Measurements from ENCODE around the gene PTPRZ1. TPM values are rescaled to one million over a fixed set of nuclear protein-coding genes. Genes with fewer than 3 reads are reported as not detected.
A peak's percentile ranks its signal among the peaks of the same experiment; 100 is the strongest.

PTPRZ1 gene
- total RNA-seq (under 1 TPM in 2 of 5 donors, not detected in 3; 0.19 to 0.23 TPM), total RNA-seq (0 reads per million in 29 experiments)
- total RNA-seq (2013): 0.06 TPM

DNA sequence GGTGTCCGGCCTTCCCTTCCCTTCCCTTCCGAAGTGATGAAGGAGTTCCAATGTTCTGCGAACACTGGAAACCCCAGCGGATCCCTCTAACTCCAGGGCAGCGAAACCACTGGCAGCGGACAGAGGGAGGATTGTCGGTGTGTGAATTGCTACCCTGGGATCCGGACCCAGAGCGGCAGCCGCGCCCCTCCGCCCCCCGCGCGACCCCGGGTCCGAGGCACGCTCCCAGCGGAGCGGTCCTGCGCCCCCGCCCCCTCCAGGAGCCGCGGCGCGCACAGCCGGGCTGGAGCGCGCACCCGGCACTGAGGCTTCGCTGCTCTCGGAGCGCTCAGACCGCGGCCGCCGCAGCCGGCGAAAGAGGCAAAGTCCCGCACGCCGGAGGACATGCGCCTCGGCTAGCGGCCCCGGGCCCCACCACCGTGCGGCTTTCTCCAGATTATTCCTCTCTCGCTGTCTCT is at the start of gene PTPRZ1:
TSS of gene PTPRZ1 (plus strand) at position 331 of the 458 bp plus-strand sequence. CDS start 339 bp downstream, outside the sequence.
- H3K4me1 ChIP-seq (ENCODE audit: control insufficient read depth in 1 of 2, extremely low read depth in 1 of 2, insufficient read depth in 2 of 2, low read length in 2 of 2): peaks cover 0 to 4% of the 10 kb centered on the region in 2 experiments
- ChIA-PET POLR2A (no interaction called here), CTCF (no interaction called here)
- peak within 1 kb of the TSS in 1 of 2 donors; percentile 15 for H3K4me3 ChIP-seq (ENCODE audit: control insufficient read depth in 1 of 2, extremely low read depth in 1 of 2, low read length in 1 of 2)
- Mint-ChIP-seq H3K4me3 (peak within 1 kb of the TSS in 1 of 3 donors; percentile 47), H3K36me3 (peaks cover 3% of the 10 kb centered on the region), H3K27me3 (peaks cover 40 to 44% of the 10 kb centered on the region in 2 donors), H3K4me1 (peaks cover 5 to 8% (median 6%) of the 10 kb centered on the region in 3 donors), H3K9me3 (peaks cover 0 to 3% (median 0%) of the 10 kb centered on the region in 3 donors), H3K27ac (no peak within 1 kb of the TSS)
- H3K27ac ChIP-seq (ENCODE audit: low read length): no peak within 1 kb of the TSS
- no peak for ATAC-seq (replicated peaks in 1 of 4)
- H3K27me3 ChIP-seq (replicated peaks in 1 of 2; ENCODE audit: control insufficient read depth in 2 of 2, extremely low read depth in 1 of 2, insufficient read depth in 2 of 2, low read length in 1 of 2): peaks cover 12% of the 10 kb centered on the region in 2 experiments
- WGBS (ENCODE audit: insufficient coverage): 6% methylated on average over 48 of the region's 49 CpGs
- no peaks in the 10 kb centered on the region for H3K9me3 ChIP-seq
- no peaks in the 10 kb centered on the region for H3K36me3 ChIP-seq (ENCODE audit: control insufficient read depth in 2 of 2, extremely low read depth in 1 of 2, insufficient read depth in 1 of 2, low read length in 1 of 2)
- no peak for DNase-seq

DNA sequence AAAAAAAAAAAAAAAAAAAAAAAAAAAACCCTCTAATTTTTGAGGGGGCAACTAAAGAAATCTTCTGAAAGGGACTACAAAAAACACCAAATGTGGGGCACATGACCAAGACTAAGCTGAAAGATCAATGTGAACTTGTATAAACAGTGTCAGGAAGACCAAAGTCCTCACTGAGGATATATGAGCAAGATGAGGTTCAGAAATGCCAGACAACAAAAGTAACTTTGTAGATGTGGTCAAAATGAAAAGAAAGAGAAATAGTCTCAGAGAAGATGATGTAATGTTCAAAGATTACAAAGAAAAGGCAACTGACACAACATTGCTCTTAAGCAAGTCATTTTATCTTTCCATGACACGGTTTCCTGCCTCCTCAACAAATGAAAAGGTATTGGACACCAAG is 48.7 kb upstream of the PTPRZ1 start:
- ATAC-seq (replicated peaks in 1 of 4) (no peak), DNase-seq (no peak)
- Histone ChIP-seq H3K9me3 (no peaks in the 10 kb centered on the region), H3K27me3 (replicated peaks in 1 of 2; ENCODE audit: control insufficient read depth in 2 of 2, extremely low read depth in 1 of 2, insufficient read depth in 2 of 2, low read length in 1 of 2) (no peaks in the 10 kb centered on the region), H3K4me3 (ENCODE audit: control insufficient read depth in 1 of 2, extremely low read depth in 1 of 2, low read length in 1 of 2) (no peak overlapping the region), H3K36me3 (ENCODE audit: control insufficient read depth in 2 of 2, extremely low read depth in 1 of 2, insufficient read depth in 1 of 2, low read length in 1 of 2) (no peaks in the 10 kb centered on the region), H3K4me1 (ENCODE audit: control insufficient read depth in 1 of 2, extremely low read depth in 1 of 2, insufficient read depth in 2 of 2, low read length in 2 of 2) (no peaks in the 10 kb centered on the region), H3K27ac (ENCODE audit: low read length) (no peak overlapping the region)
- POLR2A ChIA-PET: no interaction called here
- Mint-ChIP-seq H3K27ac (no peak overlapping the region), H3K27me3 (no peaks in the 10 kb centered on the region), H3K4me1 (no peaks in the 10 kb centered on the region), H3K36me3 (no peaks in the 10 kb centered on the region), H3K9me3 (peaks cover 0 to 13% (median 5%) of the 10 kb centered on the region in 3 donors), H3K4me3 (no peak overlapping the region)
- WGBS (ENCODE audit: insufficient coverage): no CpG with 5 or more reads among the region's 1 CpG
- CTCF ChIA-PET: no interaction called here

DNA sequence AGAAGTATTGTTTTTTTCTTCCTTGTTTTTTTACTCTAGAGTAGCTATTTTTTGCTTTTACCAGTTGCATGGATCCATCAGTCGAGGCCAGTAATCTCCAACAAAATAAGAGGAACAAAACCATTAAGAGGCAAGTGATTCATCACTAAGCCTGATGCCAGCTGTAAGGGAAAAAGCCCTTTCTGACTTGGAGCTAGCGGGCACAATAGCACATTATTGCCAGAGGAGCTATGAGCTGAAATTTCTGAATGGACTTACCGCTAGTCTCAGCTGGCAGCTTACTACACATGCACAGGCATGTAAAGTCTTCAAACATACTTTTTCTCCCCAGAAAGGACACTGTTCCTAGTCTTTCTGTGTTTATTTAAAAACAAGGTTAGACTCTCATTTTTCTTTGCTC is 41.6 kb upstream of the PTPRZ1 start:
- CTCF ChIA-PET: interaction anchor here in 1 of 2 donors (0.7 kb wide), 1 partner anchor 11 kb away, joined by 4 read pairs; no protein-coding TSS in a partner anchor
- Histone ChIP-seq H3K27me3 (replicated peaks in 1 of 2; ENCODE audit: control insufficient read depth in 2 of 2, extremely low read depth in 1 of 2, insufficient read depth in 2 of 2, low read length in 1 of 2) (no peaks in the 10 kb centered on the region), H3K4me3 (ENCODE audit: control insufficient read depth in 1 of 2, extremely low read depth in 1 of 2, low read length in 1 of 2) (no peak overlapping the region), H3K36me3 (ENCODE audit: control insufficient read depth in 2 of 2, extremely low read depth in 1 of 2, insufficient read depth in 1 of 2, low read length in 1 of 2) (no peaks in the 10 kb centered on the region), H3K27ac (ENCODE audit: low read length) (no peak overlapping the region), H3K9me3 (no peaks in the 10 kb centered on the region), H3K4me1 (ENCODE audit: control insufficient read depth in 1 of 2, extremely low read depth in 1 of 2, insufficient read depth in 2 of 2, low read length in 2 of 2) (no peaks in the 10 kb centered on the region)
- no peaks in the 10 kb centered on the region for H3K4me1 Mint-ChIP-seq
- ATAC-seq (replicated peaks in 1 of 4): no peak
- no peak overlapping the region for H3K27ac Mint-ChIP-seq
- peaks cover 3 to 5% (median 5%) of the 10 kb centered on the region in 3 donors for H3K9me3 Mint-ChIP-seq
- POLR2A ChIA-PET: no interaction called here
- no peaks in the 10 kb centered on the region for H3K36me3 Mint-ChIP-seq
- no peaks in the 10 kb centered on the region for H3K27me3 Mint-ChIP-seq
- DNase-seq: no peak
- H3K4me3 Mint-ChIP-seq: no peak overlapping the region
- no CpG with 5 or more reads among the region's 3 CpGs for WGBS (ENCODE audit: insufficient coverage)

DNA sequence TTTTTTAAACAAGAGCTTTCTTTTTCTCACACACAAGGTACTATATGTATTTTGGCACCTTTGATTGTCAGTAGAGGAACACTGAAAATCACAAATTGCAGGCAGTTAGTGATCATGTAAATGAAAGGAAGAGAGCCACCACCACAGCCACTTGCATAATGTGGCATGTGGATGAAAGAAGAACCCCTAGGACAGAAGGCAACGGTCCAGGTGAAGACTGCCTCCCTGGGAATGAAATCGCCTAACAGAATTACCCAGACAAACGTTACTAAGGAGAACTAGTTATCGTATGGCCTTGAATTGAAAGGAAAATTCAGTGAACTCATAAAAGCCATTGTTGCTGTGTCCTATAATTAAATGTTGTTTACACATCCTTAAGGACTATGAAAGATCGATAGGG is 41.2 kb upstream of the PTPRZ1 start:
- no peak overlapping the region for H3K27ac ChIP-seq (ENCODE audit: low read length)

DNA sequence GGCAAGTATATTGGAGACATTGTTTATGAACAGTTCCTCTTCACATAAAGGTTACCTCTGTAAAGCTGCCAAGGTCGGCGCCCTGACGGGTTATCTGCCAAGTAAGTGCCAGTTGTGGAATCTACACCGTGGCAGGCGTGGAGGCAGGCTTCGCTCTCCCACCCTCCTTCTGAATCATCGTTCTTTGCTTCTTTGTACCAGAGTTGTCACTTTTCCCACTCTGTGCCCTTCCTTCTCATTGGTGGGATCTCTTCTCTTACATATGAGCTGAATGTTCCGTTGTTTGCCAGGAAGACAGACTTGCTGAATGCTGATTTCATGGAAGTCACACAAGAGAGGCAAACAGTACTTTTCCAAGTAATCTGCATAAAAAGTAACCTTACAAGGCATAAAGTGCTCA is 40.6 kb upstream of the PTPRZ1 start:
- DNase-seq: no peak
- no peaks in the 10 kb centered on the region for H3K9me3 ChIP-seq
- Mint-ChIP-seq H3K4me3 (no peak overlapping the region), H3K27me3 (no peaks in the 10 kb centered on the region), H3K4me1 (no peaks in the 10 kb centered on the region), H3K36me3 (no peaks in the 10 kb centered on the region), H3K27ac (no peak overlapping the region), H3K9me3 (peaks cover 3 to 5% (median 5%) of the 10 kb centered on the region in 3 donors)
- no peak for ATAC-seq (replicated peaks in 1 of 4)
- 75% methylated on average over 2 of the region's 8 CpGs for WGBS (ENCODE audit: insufficient coverage)
- no peak overlapping the region for H3K4me3 ChIP-seq (ENCODE audit: control insufficient read depth in 1 of 2, extremely low read depth in 1 of 2, low read length in 1 of 2)
- H3K36me3 ChIP-seq (ENCODE audit: control insufficient read depth in 2 of 2, extremely low read depth in 1 of 2, insufficient read depth in 1 of 2, low read length in 1 of 2): no peaks in the 10 kb centered on the region
- POLR2A ChIA-PET: no interaction called here
- no peak overlapping the region for H3K27ac ChIP-seq (ENCODE audit: low read length)
- no peaks in the 10 kb centered on the region for H3K27me3 ChIP-seq (replicated peaks in 1 of 2; ENCODE audit: control insufficient read depth in 2 of 2, extremely low read depth in 1 of 2, insufficient read depth in 2 of 2, low read length in 1 of 2)
- H3K4me1 ChIP-seq (ENCODE audit: control insufficient read depth in 1 of 2, extremely low read depth in 1 of 2, insufficient read depth in 2 of 2, low read length in 2 of 2): no peaks in the 10 kb centered on the region
- CTCF ChIA-PET: no interaction called here

More for the DNA sequence above, 41.2 kb upstream of the PTPRZ1 start:
- Mint-ChIP-seq H3K27me3 (no peaks in the 10 kb centered on the region), H3K36me3 (no peaks in the 10 kb centered on the region), H3K9me3 (peaks cover 3 to 5% (median 5%) of the 10 kb centered on the region in 3 donors), H3K27ac (no peak overlapping the region), H3K4me3 (no peak overlapping the region), H3K4me1 (no peaks in the 10 kb centered on the region)
- Histone ChIP-seq H3K9me3 (no peaks in the 10 kb centered on the region), H3K27me3 (replicated peaks in 1 of 2; ENCODE audit: control insufficient read depth in 2 of 2, extremely low read depth in 1 of 2, insufficient read depth in 2 of 2, low read length in 1 of 2) (no peaks in the 10 kb centered on the region), H3K4me1 (ENCODE audit: control insufficient read depth in 1 of 2, extremely low read depth in 1 of 2, insufficient read depth in 2 of 2, low read length in 2 of 2) (no peaks in the 10 kb centered on the region), H3K4me3 (ENCODE audit: control insufficient read depth in 1 of 2, extremely low read depth in 1 of 2, low read length in 1 of 2) (no peak overlapping the region), H3K36me3 (ENCODE audit: control insufficient read depth in 2 of 2, extremely low read depth in 1 of 2, insufficient read depth in 1 of 2, low read length in 1 of 2) (no peaks in the 10 kb centered on the region)
- WGBS (ENCODE audit: insufficient coverage): 100% methylated on average over 1 of the region's 5 CpGs
- POLR2A ChIA-PET: no interaction called here
- DNase-seq (no peak), ATAC-seq (replicated peaks in 1 of 4) (no peak)
- CTCF ChIA-PET: interaction anchor here in 1 of 2 donors (0.7 kb wide), 1 partner anchor 11 kb away, joined by 4 read pairs; no protein-coding TSS in a partner anchor

DNA sequence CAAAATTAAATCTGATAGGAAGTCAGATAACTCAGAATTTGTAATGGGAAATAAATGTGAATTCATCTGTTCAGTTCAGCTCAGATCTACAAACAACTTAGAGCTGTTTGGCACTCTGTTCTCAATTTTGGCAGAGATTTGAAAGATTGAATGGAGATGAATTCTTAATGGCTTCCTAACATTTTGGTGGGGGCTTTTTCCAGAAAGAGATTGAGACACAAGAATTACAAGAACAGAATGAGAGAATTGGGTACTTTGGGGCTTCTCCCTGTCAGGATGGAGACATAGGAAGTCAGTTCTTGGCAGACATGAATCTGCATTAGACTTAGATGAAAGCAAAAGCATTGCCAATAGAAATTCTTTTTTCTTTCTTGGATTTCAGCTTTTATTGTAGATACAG is 39.0 kb upstream of the PTPRZ1 start:
- ChIA-PET CTCF (no interaction called here), POLR2A (no interaction called here)
- Histone ChIP-seq H3K9me3 (no peaks in the 10 kb centered on the region), H3K36me3 (ENCODE audit: control insufficient read depth in 2 of 2, extremely low read depth in 1 of 2, insufficient read depth in 1 of 2, low read length in 1 of 2) (no peaks in the 10 kb centered on the region), H3K4me3 (ENCODE audit: control insufficient read depth in 1 of 2, extremely low read depth in 1 of 2, low read length in 1 of 2) (no peak overlapping the region), H3K27me3 (replicated peaks in 1 of 2; ENCODE audit: control insufficient read depth in 2 of 2, extremely low read depth in 1 of 2, insufficient read depth in 2 of 2, low read length in 1 of 2) (no peaks in the 10 kb centered on the region), H3K4me1 (ENCODE audit: control insufficient read depth in 1 of 2, extremely low read depth in 1 of 2, insufficient read depth in 2 of 2, low read length in 2 of 2) (no peaks in the 10 kb centered on the region), H3K27ac (ENCODE audit: low read length) (no peak overlapping the region)
- Mint-ChIP-seq H3K27me3 (no peaks in the 10 kb centered on the region), H3K4me1 (no peaks in the 10 kb centered on the region), H3K36me3 (no peaks in the 10 kb centered on the region), H3K4me3 (no peak overlapping the region), H3K27ac (no peak overlapping the region), H3K9me3 (peaks cover 3 to 5% (median 5%) of the 10 kb centered on the region in 3 donors)
- ATAC-seq (replicated peaks in 1 of 4): no peak
- no peak for DNase-seq

DNA sequence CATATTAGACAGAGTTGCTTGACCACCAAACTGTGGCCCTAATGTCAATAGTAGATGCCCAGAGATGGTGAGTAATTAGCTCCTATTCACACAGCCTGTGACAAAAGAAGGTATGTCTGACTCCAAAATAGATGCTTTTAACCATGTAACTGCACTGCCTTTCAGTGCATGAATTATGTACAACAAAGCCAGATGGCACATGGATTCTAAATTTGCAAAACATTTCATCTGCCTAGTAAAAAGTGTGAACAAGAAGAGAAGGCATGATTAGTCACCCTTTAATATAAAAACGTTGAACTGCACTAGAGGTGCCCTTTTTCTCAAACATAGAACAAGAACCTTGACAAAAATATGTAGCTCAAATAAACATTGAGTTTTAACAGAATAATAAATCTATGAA is 35.5 kb upstream of the PTPRZ1 start:
- H3K4me1 ChIP-seq (ENCODE audit: control insufficient read depth in 1 of 2, extremely low read depth in 1 of 2, insufficient read depth in 2 of 2, low read length in 2 of 2): no peaks in the 10 kb centered on the region
- H3K27me3 Mint-ChIP-seq: no peaks in the 10 kb centered on the region
- ChIA-PET CTCF (no interaction called here), POLR2A (interaction anchor here in 1 of 2 donors (0.5 kb wide), 1 partner anchor 9 kb away, joined by 3 read pairs; no protein-coding TSS in a partner anchor)
- no peak overlapping the region for H3K4me3 ChIP-seq (ENCODE audit: control insufficient read depth in 1 of 2, extremely low read depth in 1 of 2, low read length in 1 of 2)
- ATAC-seq (replicated peaks in 1 of 4) (no peak), DNase-seq (no peak)
- H3K9me3 Mint-ChIP-seq: peaks cover 0 to 5% (median 0%) of the 10 kb centered on the region in 3 donors
- no peak overlapping the region for H3K4me3 Mint-ChIP-seq
- no CpG with 5 or more reads among the region's 1 CpG for WGBS (ENCODE audit: insufficient coverage)
- no peak overlapping the region for H3K27ac ChIP-seq (ENCODE audit: low read length)
- H3K27ac Mint-ChIP-seq: no peak overlapping the region
- H3K4me1 Mint-ChIP-seq: no peaks in the 10 kb centered on the region
- H3K27me3 ChIP-seq (replicated peaks in 1 of 2; ENCODE audit: control insufficient read depth in 2 of 2, extremely low read depth in 1 of 2, insufficient read depth in 2 of 2, low read length in 1 of 2): no peaks in the 10 kb centered on the region
- H3K9me3 ChIP-seq: no peaks in the 10 kb centered on the region
- H3K36me3 Mint-ChIP-seq: no peaks in the 10 kb centered on the region
- no peaks in the 10 kb centered on the region for H3K36me3 ChIP-seq (ENCODE audit: control insufficient read depth in 2 of 2, extremely low read depth in 1 of 2, insufficient read depth in 1 of 2, low read length in 1 of 2)
